ENCODE results near the gene DPCD. TPM values are rescaled to one million over a fixed set of nuclear protein-coding genes. Genes with fewer than 3 reads are reported as not detected.
A peak's percentile ranks its signal among the peaks of the same experiment; 100 is the strongest.
"Not testable (repeated sequence)": the region's sequence is repeated elsewhere in the genome, so short reads cannot be mapped to it uniquely, and the experiment has no call there.

The DPCD gene
- total RNA-seq, 2 donors from 2014 or later, result 23.9 to 66.1 TPM

DNA sequence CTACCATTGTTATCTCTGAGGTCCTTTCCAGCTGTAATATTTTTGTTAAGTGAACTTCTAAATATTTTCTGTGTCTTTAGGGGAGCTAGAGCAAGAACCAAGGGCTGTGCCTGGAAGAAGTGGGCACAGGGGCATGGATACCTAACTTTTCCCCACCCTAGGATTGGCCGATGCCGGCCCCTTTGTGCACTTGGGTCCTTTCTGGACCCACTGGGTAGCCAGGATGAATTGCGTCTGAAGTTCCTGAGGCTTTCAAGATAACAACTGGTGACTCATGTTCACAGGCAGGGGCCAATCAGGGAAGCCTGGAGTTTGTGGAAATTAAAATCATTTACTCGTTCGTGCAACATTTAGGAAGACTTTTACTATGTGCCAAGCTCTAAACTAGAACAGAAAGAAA lies 758 bp downstream of the DPCD start:
- no peaks in the 10 kb centered on the region for H3K27me3 ChIP-seq (replicated peaks; ENCODE audit: insufficient read depth)
- H3K9me3 ChIP-seq, result no peaks in the 10 kb centered on the region
- no peak for DNase-seq (ENCODE audit: low spot score)
- H3K27ac ChIP-seq, result no peak overlapping the region
- peaks cover 8% of the 10 kb centered on the region for H3K4me1 ChIP-seq (replicated peaks)
- no peaks in the 10 kb centered on the region for H3K36me3 ChIP-seq
- intact Hi-C loops (cut with DNase I), result no loop called here
- WGBS, result 60% methylated on average over 5 of the region's 5 CpGs
- peak overlapping the region; percentile 75 to 84 for H3K4me3 ChIP-seq
- TF ChIP-seq POLR2A (IDR thresholded peaks at IDR 0.05) (no peak), POLR2AphosphoS5 (IDR thresholded peaks at IDR 0.05) (no peak)
- TF ChIP-seq, protein P1, sequence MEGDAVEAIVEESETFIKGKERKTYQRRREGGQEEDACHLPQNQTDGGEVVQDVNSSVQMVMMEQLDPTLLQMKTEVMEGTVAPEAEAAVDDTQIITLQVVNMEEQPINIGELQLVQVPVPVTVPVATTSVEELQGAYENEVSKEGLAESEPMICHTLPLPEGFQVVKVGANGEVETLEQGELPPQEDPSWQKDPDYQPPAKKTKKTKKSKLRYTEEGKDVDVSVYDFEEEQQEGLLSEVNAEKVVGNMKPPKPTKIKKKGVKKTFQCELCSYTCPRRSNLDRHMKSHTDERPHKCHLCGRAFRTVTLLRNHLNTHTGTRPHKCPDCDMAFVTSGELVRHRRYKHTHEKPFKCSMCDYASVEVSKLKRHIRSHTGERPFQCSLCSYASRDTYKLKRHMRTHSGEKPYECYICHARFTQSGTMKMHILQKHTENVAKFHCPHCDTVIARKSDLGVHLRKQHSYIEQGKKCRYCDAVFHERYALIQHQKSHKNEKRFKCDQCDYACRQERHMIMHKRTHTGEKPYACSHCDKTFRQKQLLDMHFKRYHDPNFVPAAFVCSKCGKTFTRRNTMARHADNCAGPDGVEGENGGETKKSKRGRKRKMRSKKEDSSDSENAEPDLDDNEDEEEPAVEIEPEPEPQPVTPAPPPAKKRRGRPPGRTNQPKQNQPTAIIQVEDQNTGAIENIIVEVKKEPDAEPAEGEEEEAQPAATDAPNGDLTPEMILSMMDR (IDR thresholded peaks at IDR 0.05), result no peak

DNA sequence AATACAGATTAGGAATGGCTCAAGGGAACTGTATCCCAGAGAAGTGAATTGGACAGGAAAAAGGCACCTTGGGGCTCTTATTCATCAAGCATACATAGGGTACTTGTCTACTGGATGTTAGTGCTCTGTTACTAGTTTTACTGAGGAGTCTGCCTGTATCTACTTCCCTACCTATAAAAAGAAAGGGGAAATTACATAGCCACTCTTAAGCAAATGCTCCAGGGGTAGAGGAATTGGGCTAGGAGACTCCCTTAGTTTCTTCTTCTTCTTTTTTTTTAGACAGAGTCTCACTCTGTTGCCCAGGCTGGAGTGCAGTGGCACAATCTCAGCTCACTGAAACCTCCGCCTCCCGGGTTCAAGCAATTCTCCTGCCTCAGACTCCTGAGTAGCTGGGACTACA lies 5.2 kb downstream of the DPCD start:
- H3K36me3 ChIP-seq; H3K27me3 ChIP-seq (replicated peaks; ENCODE audit: insufficient read depth); H3K4me3 ChIP-seq; H3K27ac ChIP-seq; H3K4me1 ChIP-seq (replicated peaks); H3K9me3 ChIP-seq; intact Hi-C loops (cut with DNase I); DNase-seq (ENCODE audit: low spot score): not testable (repeated sequence)
- WGBS, result 94% methylated on average over 2 of the region's 2 CpGs

DNA sequence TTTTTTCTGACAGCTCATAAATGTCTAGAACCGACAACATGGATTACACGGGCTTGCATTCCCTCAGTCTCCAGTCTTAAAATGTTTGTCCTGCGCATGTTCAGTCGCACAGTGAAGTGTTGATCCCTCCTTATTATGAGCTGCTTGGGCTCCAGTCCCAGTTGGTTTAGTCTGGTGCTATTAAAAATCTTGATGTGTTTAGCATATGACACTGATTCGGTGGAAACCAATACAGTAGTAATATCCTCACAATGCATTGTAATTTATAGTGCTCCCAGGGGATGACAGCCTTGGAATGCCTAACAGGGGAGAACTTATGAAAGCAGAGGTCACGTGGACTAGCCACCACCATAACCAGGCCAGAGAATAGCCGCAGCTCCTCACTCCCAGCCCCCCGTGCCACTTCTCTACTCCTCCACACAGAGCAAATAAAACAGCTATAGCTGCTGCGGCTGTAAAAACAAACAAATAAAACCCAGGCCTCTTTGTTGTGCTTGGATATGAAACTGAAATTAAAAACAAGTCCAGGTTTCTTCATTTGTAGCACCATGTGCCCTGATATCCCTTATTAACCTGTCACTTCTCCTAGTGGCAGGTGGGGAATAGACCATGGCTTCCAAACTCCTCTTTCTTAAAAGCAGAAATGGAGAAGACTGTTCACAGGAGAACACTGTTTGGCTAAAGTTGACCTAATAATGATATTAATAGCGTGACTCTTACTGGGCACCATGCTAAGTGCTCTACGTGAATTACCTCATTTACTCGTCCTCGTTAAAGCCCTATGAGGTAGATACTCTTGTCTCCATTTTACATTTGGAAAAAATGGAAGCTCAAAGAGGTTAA lies 7.7 kb downstream of the DPCD start:
- Histone ChIP-seq H3K4me3 (no peak overlapping the region), H3K27me3 (replicated peaks; ENCODE audit: insufficient read depth) (no peaks in the 10 kb centered on the region), H3K4me1 (replicated peaks) (no peaks in the 10 kb centered on the region), H3K9me3 (no peaks in the 10 kb centered on the region), H3K36me3 (no peaks in the 10 kb centered on the region), H3K27ac (no peak overlapping the region)
- DNase-seq (ENCODE audit: low spot score), result no peak
- TF ChIP-seq POLR2AphosphoS5 (IDR thresholded peaks at IDR 0.05), result no peak
- WGBS, result 52% methylated on average over 13 of the region's 13 CpGs
- intact Hi-C loops (cut with DNase I), result no loop called here

DNA sequence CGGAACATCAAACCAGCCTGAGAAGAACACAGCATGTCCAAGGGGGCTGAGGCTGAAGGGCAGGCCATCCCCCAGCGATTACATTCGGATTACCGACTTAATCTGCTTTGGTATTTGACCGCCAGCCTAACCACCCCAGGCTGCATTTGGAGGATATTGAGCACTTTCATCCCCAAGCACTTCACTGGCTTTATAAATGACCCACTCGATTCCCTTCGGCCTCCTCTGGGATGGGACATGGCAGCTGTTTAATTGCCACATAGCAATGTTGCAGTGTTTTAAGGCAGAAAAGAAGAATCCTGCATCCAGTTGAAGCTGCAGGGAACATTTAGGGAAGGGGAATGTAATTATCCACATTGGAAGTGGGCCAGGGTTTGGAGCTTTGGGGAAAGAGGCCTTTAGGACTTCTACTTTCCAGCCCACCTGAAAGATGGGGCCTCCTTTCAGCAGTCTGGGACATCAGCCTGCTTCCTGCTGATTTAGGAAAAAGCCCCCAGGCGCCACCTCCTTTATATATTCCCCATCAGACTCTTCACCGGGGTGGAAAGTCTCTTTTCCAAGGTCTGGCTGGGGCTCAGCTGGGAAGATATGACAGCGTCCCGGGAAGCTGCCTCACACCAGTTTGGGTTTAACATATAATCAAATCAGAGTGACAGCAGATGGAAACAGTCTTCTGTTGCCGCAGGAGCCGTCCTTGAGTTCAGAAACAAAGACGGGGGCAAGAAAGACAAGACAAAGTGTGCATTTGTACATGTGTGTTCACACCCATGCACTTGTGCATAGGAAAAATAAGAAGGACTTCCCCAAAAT lies 9.2 kb downstream of the DPCD start:
- intact Hi-C loops (cut with DNase I), result no loop called here
- no peak for DNase-seq (ENCODE audit: low spot score)
- 79% methylated on average over 14 of the region's 14 CpGs for whole genome bisulfite sequencing

DNA sequence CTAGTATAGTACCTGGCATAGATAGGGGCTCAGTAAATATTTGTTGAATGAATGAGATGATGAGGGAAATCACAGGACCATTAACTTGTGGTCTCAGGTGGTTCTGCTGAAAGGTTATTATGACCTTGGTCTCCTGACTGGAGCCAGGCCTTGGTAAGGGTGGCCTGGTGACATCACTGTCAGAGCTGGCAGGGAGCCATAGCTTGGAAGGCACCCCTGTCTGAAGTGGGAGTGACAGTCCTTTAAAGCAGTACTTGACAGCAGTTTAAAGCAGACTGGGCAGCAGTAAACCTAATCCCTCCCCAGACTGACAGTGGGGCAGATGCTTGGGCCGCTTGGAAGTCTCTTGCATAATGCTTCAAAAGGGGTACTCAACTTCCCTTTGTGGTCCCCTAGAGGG lies 13.4 kb downstream of the DPCD start:
- Histone ChIP-seq H3K36me3 (no peaks in the 10 kb centered on the region), H3K27me3 (replicated peaks; ENCODE audit: insufficient read depth) (no peaks in the 10 kb centered on the region), H3K9me3 (no peaks in the 10 kb centered on the region), H3K4me3 (no peak overlapping the region), H3K4me1 (replicated peaks) (no peaks in the 10 kb centered on the region), H3K27ac (no peak overlapping the region)
- TF ChIP-seq POLR2AphosphoS5 (IDR thresholded peaks at IDR 0.05), result no peak
- TF ChIP-seq POLR2A (IDR thresholded peaks at IDR 0.05), result no peak
- no peak for DNase-seq (ENCODE audit: low spot score)
- intact Hi-C loops (cut with DNase I), result loop anchor here (5.0 to 10.0 kb wide), 2 partner anchors 93 to 181 kb away; partner anchors contain the start of genes FBXW4 and NPM3
- 73% methylated on average over 1 of the region's 1 CpG for WGBS

More for the DNA sequence above, 9.2 kb downstream of the DPCD start:
- no peaks in the 10 kb centered on the region for H3K27me3 ChIP-seq (replicated peaks; ENCODE audit: insufficient read depth)
- TF ChIP-seq, protein P1 (IDR thresholded peaks at IDR 0.05), result no peak
- no peak for TF ChIP-seq POLR2AphosphoS5 (IDR thresholded peaks at IDR 0.05)
- no peak for TF ChIP-seq POLR2A (IDR thresholded peaks at IDR 0.05)
- H3K36me3 ChIP-seq, result no peaks in the 10 kb centered on the region
- no peaks in the 10 kb centered on the region for H3K4me1 ChIP-seq (replicated peaks)
- H3K9me3 ChIP-seq, result no peaks in the 10 kb centered on the region
- no peak overlapping the region for H3K27ac ChIP-seq
- H3K4me3 ChIP-seq, result no peak overlapping the region

DNA sequence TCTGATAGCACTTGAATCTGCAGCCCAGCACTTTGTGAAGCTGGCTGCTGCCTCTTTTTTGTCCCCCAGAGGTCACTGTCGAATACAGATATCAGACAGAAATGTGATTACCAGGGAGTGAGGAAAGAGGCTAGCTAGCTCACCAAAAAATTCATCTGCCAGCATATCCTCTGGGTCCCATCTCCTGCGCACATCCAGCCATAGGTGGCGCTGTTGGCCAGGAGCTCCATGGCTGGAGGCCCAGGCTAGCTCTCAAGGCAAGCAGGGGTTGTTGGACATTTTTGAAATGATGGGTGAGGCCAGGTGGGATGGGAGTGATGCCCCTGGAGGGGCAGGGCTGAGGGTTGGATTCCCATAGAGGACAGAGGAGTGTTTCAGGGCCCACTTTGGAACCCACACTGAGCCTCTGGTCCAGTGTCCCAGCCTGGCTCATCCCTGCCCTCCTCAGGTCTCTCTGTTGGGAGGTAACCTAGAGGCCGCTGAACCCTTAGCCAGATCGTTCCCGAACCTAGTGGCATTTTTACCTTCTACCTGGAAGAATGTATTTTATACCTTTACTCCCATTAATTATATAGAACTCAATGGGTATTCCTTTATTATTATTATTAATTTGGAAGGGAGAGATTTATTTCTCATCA lies 14.8 kb downstream of the DPCD start:
- TF ChIP-seq POLR2AphosphoS5 (IDR thresholded peaks at IDR 0.05) (no peak), POLR2A (IDR thresholded peaks at IDR 0.05) (no peak)
- TF ChIP-seq, protein P1 (IDR thresholded peaks at IDR 0.05), result peak; percentile 54 to 76 (median 69)
- DNase-seq (ENCODE audit: low spot score), result peak; percentile 48
- no peaks in the 10 kb centered on the region for H3K36me3 ChIP-seq
- no peak overlapping the region for H3K4me3 ChIP-seq
- WGBS, result 55% methylated on average over 6 of the region's 6 CpGs
- H3K4me1 ChIP-seq (replicated peaks), result no peaks in the 10 kb centered on the region
- no peaks in the 10 kb centered on the region for H3K27me3 ChIP-seq (replicated peaks; ENCODE audit: insufficient read depth)
- H3K27ac ChIP-seq, result no peak overlapping the region
- intact Hi-C loops (cut with DNase I), result loop anchor here (5.0 to 10.0 kb wide), 2 partner anchors 92 to 179 kb away; partner anchors contain the start of genes FBXW4 and NPM3
- no peaks in the 10 kb centered on the region for H3K9me3 ChIP-seq
